GM19468 (cell line): ENCODE results near the gene PIWIL1.

Source experiments
- ATAC-seq: cut with Tn5 transposase; IDR thresholded peaks from one replicate; pipeline ENCODE4 v1.9.1; 2021; ENCODE audit warnings: mild to moderate bottlenecking, moderate library complexity, moderate number of reproducible peaks; ENCODE audit not compliant: unreplicated experiment; ENCODE audit errors: extremely low read depth

Gene PIWIL1

GRCh38 chr12:130335517-130336392 is 1.9 kb upstream of the PIWIL1 start:
- ATAC-seq, result no peak

- ATAC-seq, result no peak
Measured at GRCh38 chr12:130336723-130337487, 782 bp upstream of the PIWIL1 start.

GRCh38 chr12:130338794-130339601 is 1.3 kb downstream of the PIWIL1 start:
- no peak for ATAC-seq

- no peak for ATAC-seq
Measured at GRCh38 chr12:130339951-130340350, 2.3 kb downstream of the PIWIL1 start.

GRCh38 chr12:130342442-130342841 is 4.8 kb downstream of the PIWIL1 start:
- no peak for ATAC-seq

- no peak for ATAC-seq
Measured at GRCh38 chr12:130342842-130343241, 5.2 kb downstream of the PIWIL1 start.

- ATAC-seq, result no peak
Measured at GRCh38 chr12:130344529-130344928, 6.8 kb downstream of the PIWIL1 start.

GRCh38 chr12:130345292-130345691 is 7.6 kb downstream of the PIWIL1 start:
- no peak for ATAC-seq

GRCh38 chr12:130347588-130347987 is 9.9 kb downstream of the PIWIL1 start:
- ATAC-seq, result no peak

GRCh38 chr12:130350715-130351114 is 13.0 kb downstream of the PIWIL1 start:
- ATAC-seq, result no peak

GRCh38 chr12:130351326-130351725 is 13.6 kb downstream of the PIWIL1 start:
- no peak for ATAC-seq

GRCh38 chr12:130353081-130353480 is 15.4 kb downstream of the PIWIL1 start:
- no peak for ATAC-seq

GRCh38 chr12:130354407-130354806 is 16.7 kb downstream of the PIWIL1 start:
- ATAC-seq, result no peak

GRCh38 chr12:130356222-130356621 is 18.5 kb downstream of the PIWIL1 start:
- no peak for ATAC-seq

- ATAC-seq, result no peak
Measured at GRCh38 chr12:130357241-130357640, 19.6 kb downstream of the PIWIL1 start.

- ATAC-seq, result no peak
Measured at GRCh38 chr12:130357729-130358330, 20.1 kb downstream of the PIWIL1 start.

- no peak for ATAC-seq
Measured at GRCh38 chr12:130362060-130362459, 24.4 kb downstream of the PIWIL1 start.

- no peak for ATAC-seq
Measured at GRCh38 chr12:130364578-130364977, 26.9 kb downstream of the PIWIL1 start.

- ATAC-seq, result no peak
Measured at GRCh38 chr12:130366159-130366558, 28.5 kb downstream of the PIWIL1 start.

GRCh38 chr12:130367003-130367402 is 29.3 kb downstream of the PIWIL1 start:
- ATAC-seq, result no peak
